ENCODE measurements around the gene ALDH1B1. TPM values are rescaled to one million over a fixed set of nuclear protein-coding genes. Genes with fewer than 3 reads are reported as not detected.
A peak's percentile ranks its signal among the peaks of the same experiment; 100 is the strongest.

The ALDH1B1 gene
- polyA plus RNA-seq, 1 experiment, result 38.4 TPM

DNA sequence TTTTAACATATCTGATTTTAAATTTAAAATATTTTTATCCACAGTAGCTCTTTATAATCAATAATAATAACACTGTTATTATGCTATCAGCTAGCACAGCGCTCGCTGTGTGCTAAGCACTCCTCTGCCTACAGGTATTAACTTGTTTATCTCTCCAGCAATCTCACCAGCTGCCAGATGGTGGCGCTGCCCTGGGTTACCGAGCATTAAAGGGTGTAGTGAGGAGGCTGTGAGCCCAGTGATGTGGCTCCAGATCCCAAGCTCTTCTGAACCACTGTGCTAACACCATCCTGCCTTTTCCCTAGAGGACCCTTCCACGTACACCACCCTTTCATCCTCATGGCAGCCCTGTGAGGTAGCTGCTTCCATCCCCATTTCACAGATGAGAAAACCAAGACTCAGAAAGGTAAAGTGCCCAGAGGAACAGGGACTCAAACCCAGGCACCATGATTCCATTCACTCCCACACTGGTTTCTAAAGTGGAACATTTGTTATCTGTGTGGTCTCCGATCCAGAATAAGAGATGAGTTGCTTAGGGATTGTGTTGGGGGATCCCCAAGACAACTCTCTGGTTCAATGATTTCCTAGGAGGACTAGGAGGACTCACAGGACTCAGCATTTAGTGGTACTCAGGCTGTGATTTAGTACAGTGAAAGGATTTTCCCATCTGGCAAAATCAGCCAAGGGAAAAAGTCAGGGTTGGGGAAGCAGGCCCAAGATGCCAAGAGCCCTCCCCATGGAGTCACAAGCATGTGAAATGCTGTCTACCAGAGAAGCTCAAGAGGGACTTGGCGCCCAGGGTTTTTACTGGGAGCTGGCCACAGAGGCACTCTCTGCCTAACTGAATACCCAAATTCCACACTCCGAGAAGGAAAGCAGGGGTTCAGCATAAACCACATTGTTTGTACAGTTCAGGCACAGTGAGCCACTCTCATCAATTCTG, 24.8 kb downstream of the ALDH1B1 start:
- Histone ChIP-seq H3K36me3 (ENCODE audit: control insufficient read depth, insufficient read depth, low read length) (no peaks in the 10 kb centered on the region), H3K27me3 (ENCODE audit: control insufficient read depth, insufficient read depth, low read length) (peaks cover 13% of the 10 kb centered on the region), H3K4me3 (ENCODE audit: low read depth, low read length) (no peak overlapping the region)
- TF ChIP-seq, protein P1, sequence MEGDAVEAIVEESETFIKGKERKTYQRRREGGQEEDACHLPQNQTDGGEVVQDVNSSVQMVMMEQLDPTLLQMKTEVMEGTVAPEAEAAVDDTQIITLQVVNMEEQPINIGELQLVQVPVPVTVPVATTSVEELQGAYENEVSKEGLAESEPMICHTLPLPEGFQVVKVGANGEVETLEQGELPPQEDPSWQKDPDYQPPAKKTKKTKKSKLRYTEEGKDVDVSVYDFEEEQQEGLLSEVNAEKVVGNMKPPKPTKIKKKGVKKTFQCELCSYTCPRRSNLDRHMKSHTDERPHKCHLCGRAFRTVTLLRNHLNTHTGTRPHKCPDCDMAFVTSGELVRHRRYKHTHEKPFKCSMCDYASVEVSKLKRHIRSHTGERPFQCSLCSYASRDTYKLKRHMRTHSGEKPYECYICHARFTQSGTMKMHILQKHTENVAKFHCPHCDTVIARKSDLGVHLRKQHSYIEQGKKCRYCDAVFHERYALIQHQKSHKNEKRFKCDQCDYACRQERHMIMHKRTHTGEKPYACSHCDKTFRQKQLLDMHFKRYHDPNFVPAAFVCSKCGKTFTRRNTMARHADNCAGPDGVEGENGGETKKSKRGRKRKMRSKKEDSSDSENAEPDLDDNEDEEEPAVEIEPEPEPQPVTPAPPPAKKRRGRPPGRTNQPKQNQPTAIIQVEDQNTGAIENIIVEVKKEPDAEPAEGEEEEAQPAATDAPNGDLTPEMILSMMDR (IDR thresholded peaks at IDR 0.05; ENCODE audit: insufficient read depth, low read depth, low read length), result peak; percentile 45
- DNase-seq (ENCODE audit: low read depth), result no peak
- ChIA-PET CTCF (interaction anchor here (0.6 to 3.5 kb wide), 5 partner anchors 11 to 26 kb away, joined by 3 to 36 read pairs (median 6); no protein-coding TSS in a partner anchor), POLR2A (no interaction called here)

DNA sequence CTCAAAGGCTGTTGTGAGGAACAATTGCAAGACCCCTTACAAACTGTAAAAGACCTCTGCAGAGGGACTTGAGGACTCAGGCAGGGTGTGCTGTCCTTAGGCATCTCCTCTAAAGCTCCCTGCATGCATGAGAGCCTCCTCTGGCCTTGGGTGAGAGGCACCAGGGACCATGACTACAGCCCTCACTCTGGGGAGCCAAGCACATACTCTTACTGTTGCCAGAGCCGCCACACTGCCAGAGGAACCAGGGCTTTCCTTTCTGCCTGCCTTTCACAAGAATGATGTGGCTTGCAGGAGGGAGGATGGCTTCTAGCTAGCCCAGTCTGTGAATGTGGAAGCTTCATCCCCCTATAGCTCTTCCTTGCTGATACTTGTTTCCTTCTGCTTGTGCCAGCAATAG, 25.9 kb downstream of the ALDH1B1 start:
- Histone ChIP-seq H3K27me3 (ENCODE audit: control insufficient read depth, insufficient read depth, low read length) (peaks cover 16% of the 10 kb centered on the region), H3K4me3 (ENCODE audit: low read depth, low read length) (no peak overlapping the region), H3K36me3 (ENCODE audit: control insufficient read depth, insufficient read depth, low read length) (no peaks in the 10 kb centered on the region)
- POLR2A ChIA-PET, result no interaction called here
- DNase-seq (ENCODE audit: low read depth), result no peak
- TF ChIP-seq, protein P1 (IDR thresholded peaks at IDR 0.05; ENCODE audit: insufficient read depth, low read depth, low read length), result no peak
- CTCF ChIA-PET, result interaction anchor here (2.2 to 3.5 kb wide), 2 partner anchors 10 to 15 kb away, joined by 10 to 36 read pairs; no protein-coding TSS in a partner anchor

DNA sequence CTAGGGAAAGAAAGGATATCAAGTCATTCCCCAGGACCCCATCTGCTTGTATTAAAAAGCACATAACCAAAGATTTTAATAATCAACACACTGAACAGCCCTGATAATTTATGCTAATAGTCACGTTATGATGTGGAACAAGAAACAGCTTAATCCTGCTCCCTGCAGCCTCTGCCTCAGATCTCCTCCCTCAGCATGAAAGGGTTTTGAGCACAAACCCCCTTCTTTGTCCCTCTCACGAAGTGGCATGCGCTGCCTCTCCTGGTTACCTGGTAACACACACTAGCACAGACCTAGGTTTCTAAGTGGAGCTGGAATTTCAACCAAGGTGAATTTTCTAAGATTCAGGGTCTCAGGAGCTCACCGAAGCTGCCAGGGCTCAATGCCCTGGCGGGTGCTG, 26.7 kb downstream of the ALDH1B1 start:
- no peak for DNase-seq (ENCODE audit: low read depth)
- CTCF ChIA-PET, result interaction anchor here (5.8 kb wide), 1 partner anchor 13 kb away, joined by 31 read pairs; no protein-coding TSS in a partner anchor
- Histone ChIP-seq H3K27me3 (ENCODE audit: control insufficient read depth, insufficient read depth, low read length) (peaks cover 19% of the 10 kb centered on the region), H3K36me3 (ENCODE audit: control insufficient read depth, insufficient read depth, low read length) (no peaks in the 10 kb centered on the region), H3K4me3 (ENCODE audit: low read depth, low read length) (no peak overlapping the region)
- TF ChIP-seq, protein P1 (IDR thresholded peaks at IDR 0.05; ENCODE audit: insufficient read depth, low read depth, low read length), result no peak
- POLR2A ChIA-PET, result no interaction called here

DNA sequence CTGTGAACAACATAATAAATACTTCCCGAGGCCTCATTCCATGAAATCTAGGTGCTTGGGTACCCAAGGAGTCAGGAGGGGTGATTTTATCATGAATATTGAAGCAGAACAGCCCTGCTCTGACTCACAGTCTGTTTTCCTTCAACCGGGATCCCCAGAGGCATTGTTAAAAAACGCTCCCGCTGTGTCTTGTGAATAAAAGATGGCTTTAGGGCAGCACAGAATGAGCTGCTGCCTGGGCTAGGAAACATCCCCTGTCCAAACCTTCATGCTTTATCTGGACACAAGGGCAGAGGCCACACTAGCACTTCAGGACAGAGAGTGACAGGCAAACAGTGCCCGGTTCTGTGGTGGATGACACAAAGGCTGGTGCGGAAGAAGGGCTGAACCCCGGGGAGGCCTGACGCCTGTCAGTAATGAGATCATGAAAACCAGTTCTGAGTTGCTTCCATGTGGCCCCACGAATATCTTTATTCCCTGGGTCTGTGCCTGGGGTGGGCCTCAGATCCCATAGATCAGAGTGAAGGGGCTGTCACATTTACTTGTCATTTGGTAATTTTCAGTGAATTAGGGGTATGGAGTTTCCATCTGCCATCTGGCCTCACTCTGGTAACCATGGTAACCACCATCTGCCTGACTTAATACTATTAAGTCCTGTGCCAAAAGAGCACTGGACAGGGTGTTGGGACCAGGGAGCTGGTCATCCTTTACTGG, 29.2 kb downstream of the ALDH1B1 start:
- ChIA-PET CTCF (interaction anchor here (1.1 to 5.8 kb wide), 4 partner anchors 11 to 58 kb away, joined by 3 to 31 read pairs (median 4); no protein-coding TSS in a partner anchor), POLR2A (no interaction called here)
- peaks cover 13% of the 10 kb centered on the region for H3K27me3 ChIP-seq (ENCODE audit: control insufficient read depth, insufficient read depth, low read length)
- DNase-seq (ENCODE audit: low read depth), result no peak
- TF ChIP-seq, protein P1 (IDR thresholded peaks at IDR 0.05; ENCODE audit: insufficient read depth, low read depth, low read length), result no peak
- H3K36me3 ChIP-seq (ENCODE audit: control insufficient read depth, insufficient read depth, low read length), result no peaks in the 10 kb centered on the region
- H3K4me3 ChIP-seq (ENCODE audit: low read depth, low read length), result no peak overlapping the region

All from BJ (cell line).